BJ (cell line): ENCODE measurements around the gene NEMP2. TPM values are rescaled to one million over a fixed set of nuclear protein-coding genes. Genes with fewer than 3 reads are reported as not detected.

Experiments
- CTCF ChIA-PET: fragments of 350-600 bp; formaldehyde crosslinking; extraction: SDS; loops from one replicate; lab custom pipeline; 2021; ENCODE audit warnings: antibody characterized with exemption, inconsistent platforms; lab: Yijun Ruan, JAX
- POLR2A ChIA-PET: fragments of 300-600 bp; sonication (Branson Sonifier 250); formaldehyde crosslinking; extraction: SDS; loops from one replicate; lab custom pipeline; 2021; ENCODE audit warnings: antibody characterized with exemption; lab: Charles Lee
- DNase-seq: peaks from one replicate; pipeline ENCODE4 v3.0.0-alpha.2; 2011; ENCODE audit warnings: low read depth
- H3K27me3 ChIP-seq: 2 replicates; pipeline ENCODE4 v1.6.0; 2011; ENCODE audit warnings: low read length; ENCODE audit not compliant: control insufficient read depth, insufficient read depth
- H3K36me3 ChIP-seq: 2 replicates; pipeline ENCODE4 v1.5.1; 2011; ENCODE audit warnings: low read length; ENCODE audit not compliant: control insufficient read depth, insufficient read depth
- H3K4me3 ChIP-seq: 2 replicates; pipeline ENCODE4 v1.5.1; 2011; ENCODE audit warnings: low read depth, mild to moderate bottlenecking, control low read depth, low read length
- CTCF ChIP-seq: IDR thresholded peaks from 2 replicates; pipeline ENCODE4 v1.5.1; 2011; ENCODE audit warnings: low read depth, mild to moderate bottlenecking, control low read depth, inconsistent platforms, low read length, moderate library complexity; ENCODE audit not compliant: insufficient read depth
- polyA minus RNA-seq: library from RNA; depleted of rRNA, polyadenylated mRNA; stranded (reverse); fragments of >200 nt; gene quantifications from 2 replicates; pipeline ENCODE4 v1.2.3, GENCODE V29; 2011; rRNA and poly(A)+ RNA removed
- polyA plus RNA-seq: library from polyadenylated mRNA; depleted of rRNA; stranded (reverse); fragments of >200 nt; gene quantifications from 2 replicates; pipeline ENCODE4 v1.2.3, GENCODE V29; 2011; rRNA removed

Gene NEMP2
- polyA plus RNA-seq, result 2.1 and 5.8 TPM in 2 replicates
- polyA minus RNA-seq, result 7.1 and 8.2 TPM in 2 replicates

- DNase-seq, result no peak
Observed at GRCh38 chr2:190534310-190535120, at the start of gene NEMP2. Gene NEMP2 (minus strand): TSS chr2:190534722. CDS start chr2:190534655, 67 bp downstream.

GRCh38 chr2:190583507-190584337, 49.2 kb upstream of the NEMP2 start:
- no peaks in the 10 kb centered on the region for H3K27me3 ChIP-seq
- no peak overlapping the region for H3K4me3 ChIP-seq
- TF ChIP-seq CTCF, result no peak
- no peak for DNase-seq
- POLR2A ChIA-PET, result no interaction called here
- CTCF ChIA-PET, result interaction anchor here (1.0 to 1.6 kb wide), 2 partner anchors 8 to 15 kb away, joined by 3 to 4 read pairs; no protein-coding TSS in a partner anchor
- H3K36me3 ChIP-seq, result no peaks in the 10 kb centered on the region

More at GRCh38 chr2:190534310-190535120, at the start of gene NEMP2:
- Histone ChIP-seq H3K36me3 (no peaks in the 10 kb centered on the region), H3K4me3 (peak within 1 kb of the TSS; percentile 61), H3K27me3 (no peaks in the 10 kb centered on the region)
- POLR2A ChIA-PET, result interaction anchor here (0.6 kb wide), 1 partner anchor 113 kb away, joined by 5 read pairs; no protein-coding TSS in a partner anchor
- CTCF ChIA-PET, result no interaction called here
- no peak for TF ChIP-seq CTCF

- POLR2A ChIA-PET, result no interaction called here
- DNase-seq, result no peak
- H3K36me3 ChIP-seq, result no peaks in the 10 kb centered on the region
Observed at GRCh38 chr2:190582736-190583506, 48.4 kb upstream of the NEMP2 start.

GRCh38 chr2:190582019-190582418, 47.5 kb upstream of the NEMP2 start:
- CTCF ChIA-PET, result no interaction called here
- DNase-seq, result no peak
- no peaks in the 10 kb centered on the region for H3K36me3 ChIP-seq
- H3K27me3 ChIP-seq, result no peaks in the 10 kb centered on the region
- no peak overlapping the region for H3K4me3 ChIP-seq
- no peak for TF ChIP-seq CTCF
- POLR2A ChIA-PET, result no interaction called here

More at GRCh38 chr2:190582736-190583506, 48.4 kb upstream of the NEMP2 start:
- Histone ChIP-seq H3K4me3 (no peak overlapping the region), H3K27me3 (no peaks in the 10 kb centered on the region)
- TF ChIP-seq CTCF, result no peak
- CTCF ChIA-PET, result no interaction called here
